C4-2B (cell line): ENCODE measurements around the gene DNAJB13.

Experiments
- H3K27ac ChIP-seq: fragments of 450-650 bp; 2 replicates; pipeline ENCODE4 v1.5.1; 2017
- ZFX ChIP-seq: fragments of 450-650 bp; IDR thresholded peaks from 2 replicates; pipeline ENCODE4 v1.6.1; 2017
- TF ChIP-seq, protein P1 (sequence below): fragments of 450-650 bp; conservative IDR thresholded peaks from 2 replicates; pipeline ENCODE4 v1.5.1; 2017; ENCODE audit warnings: mild to moderate bottlenecking

The DNAJB13 gene

GRCh38 chr11:74008373-74009229 is 57.8 kb downstream of the DNAJB13 start, which contains the start of gene UCP3:
TSS of gene UCP3 (minus strand) at chr11:74009085. CDS start at chr11:74007042, 2,043 bp downstream.
- H3K27ac ChIP-seq: no peak within 1 kb of the TSS
- TF ChIP-seq, protein P1, sequence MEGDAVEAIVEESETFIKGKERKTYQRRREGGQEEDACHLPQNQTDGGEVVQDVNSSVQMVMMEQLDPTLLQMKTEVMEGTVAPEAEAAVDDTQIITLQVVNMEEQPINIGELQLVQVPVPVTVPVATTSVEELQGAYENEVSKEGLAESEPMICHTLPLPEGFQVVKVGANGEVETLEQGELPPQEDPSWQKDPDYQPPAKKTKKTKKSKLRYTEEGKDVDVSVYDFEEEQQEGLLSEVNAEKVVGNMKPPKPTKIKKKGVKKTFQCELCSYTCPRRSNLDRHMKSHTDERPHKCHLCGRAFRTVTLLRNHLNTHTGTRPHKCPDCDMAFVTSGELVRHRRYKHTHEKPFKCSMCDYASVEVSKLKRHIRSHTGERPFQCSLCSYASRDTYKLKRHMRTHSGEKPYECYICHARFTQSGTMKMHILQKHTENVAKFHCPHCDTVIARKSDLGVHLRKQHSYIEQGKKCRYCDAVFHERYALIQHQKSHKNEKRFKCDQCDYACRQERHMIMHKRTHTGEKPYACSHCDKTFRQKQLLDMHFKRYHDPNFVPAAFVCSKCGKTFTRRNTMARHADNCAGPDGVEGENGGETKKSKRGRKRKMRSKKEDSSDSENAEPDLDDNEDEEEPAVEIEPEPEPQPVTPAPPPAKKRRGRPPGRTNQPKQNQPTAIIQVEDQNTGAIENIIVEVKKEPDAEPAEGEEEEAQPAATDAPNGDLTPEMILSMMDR: no peak
- TF ChIP-seq ZFX: no peak

DNA sequence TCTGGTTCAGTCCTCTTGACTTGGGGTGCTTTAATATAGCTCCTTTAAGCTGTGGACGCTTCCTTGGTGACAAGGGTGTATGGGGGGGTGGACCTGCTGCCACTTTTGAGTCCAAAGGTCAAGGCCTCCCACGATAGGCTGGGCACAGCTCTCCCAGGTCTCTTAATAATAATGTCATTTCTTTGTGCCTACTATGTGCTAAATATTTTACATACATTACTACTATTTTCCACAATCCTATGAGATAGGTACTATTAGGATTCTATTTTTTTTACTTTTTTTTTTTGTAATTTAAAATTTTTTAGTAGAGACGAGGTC is 58.4 kb downstream of the DNAJB13 start:
- TF ChIP-seq ZFX: no peak
- H3K27ac ChIP-seq: no peak overlapping the region

DNA sequence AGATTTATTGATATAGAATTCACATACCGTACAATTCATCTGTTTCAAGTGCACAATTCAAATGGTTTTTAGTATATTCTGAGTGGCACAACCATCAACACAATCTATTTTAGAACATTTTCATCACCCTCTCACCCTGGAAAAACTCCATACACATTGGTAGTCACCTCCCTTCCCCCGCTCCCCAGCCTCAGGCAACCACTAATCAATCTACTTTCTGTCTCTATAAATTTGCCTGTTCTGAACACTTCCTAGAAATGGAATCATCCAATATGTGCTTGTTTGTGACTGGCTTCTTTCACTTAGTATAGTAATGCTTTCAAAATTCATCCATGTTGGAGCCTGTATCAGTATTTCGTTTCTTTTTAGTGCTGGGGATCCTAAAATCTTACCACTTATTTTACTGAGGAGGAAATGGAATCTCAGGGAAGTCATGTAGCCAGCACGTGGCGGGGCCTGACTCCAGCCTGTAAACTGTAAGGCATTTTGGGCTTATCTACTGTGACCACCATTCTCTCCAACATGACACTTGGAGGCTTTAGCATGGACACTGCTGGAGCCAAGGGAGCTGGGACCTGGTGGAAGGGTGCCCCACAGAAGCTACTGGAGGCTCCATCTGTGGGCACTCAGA is 59.0 kb downstream of the DNAJB13 start:
- TF ChIP-seq, protein P1: no peak
- no peak for TF ChIP-seq ZFX
- no peak overlapping the region for H3K27ac ChIP-seq

DNA sequence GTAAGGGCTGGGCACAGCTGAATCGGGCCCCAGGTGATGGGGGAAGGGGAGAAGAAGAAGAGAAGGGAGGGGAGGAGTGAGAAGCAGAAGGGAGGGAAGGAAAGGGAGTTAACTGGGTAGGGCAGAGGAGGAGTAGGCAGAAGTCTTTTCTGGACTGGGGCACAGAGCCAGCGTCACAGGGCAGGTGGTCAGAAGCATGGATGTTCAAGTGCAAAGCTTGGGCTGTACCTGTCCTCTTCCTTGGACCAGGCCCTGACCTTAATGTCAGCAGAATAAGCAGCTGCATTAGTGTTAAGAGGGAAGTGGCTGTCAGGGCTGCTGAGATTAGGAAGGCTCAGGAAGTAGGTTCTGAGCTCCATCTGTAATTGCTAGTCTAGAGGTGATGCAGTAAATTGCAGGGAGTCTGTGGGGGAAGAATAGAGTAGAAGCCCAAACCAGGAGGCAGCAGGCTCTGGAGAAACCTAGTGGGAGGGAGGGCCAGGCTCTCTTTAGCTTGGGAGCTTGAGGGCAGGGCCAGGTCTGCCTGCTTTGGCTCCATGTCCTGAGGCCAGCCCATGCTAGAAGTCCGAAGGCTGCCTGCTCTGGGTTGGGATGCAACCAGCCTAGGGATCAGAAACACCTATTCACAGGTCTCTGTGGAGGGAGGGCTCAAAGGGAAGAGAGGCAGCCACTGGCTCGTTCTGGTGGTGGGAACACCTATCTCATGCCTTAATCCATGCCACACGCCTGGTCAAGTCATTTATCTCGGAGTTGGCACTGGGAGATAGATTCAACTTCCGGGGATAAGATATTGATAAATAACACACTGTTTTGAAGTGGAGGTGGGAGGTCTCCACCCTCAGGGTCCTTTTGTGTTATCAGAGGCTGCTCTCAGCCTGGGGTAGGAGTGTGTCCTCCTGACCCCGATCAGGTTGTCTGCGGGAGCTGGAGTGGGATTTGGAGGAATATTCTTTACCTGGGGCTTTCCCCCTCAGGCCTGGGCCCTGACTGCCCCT is 59.8 kb downstream of the DNAJB13 start:
- H3K27ac ChIP-seq: no peak overlapping the region
- TF ChIP-seq ZFX: no peak
- TF ChIP-seq, protein P1: no peak

- TF ChIP-seq ZFX: no peak
- TF ChIP-seq, protein P1: no peak
Observed at GRCh38 chr11:74011360-74012073, 60.7 kb downstream of the DNAJB13 start.

DNA sequence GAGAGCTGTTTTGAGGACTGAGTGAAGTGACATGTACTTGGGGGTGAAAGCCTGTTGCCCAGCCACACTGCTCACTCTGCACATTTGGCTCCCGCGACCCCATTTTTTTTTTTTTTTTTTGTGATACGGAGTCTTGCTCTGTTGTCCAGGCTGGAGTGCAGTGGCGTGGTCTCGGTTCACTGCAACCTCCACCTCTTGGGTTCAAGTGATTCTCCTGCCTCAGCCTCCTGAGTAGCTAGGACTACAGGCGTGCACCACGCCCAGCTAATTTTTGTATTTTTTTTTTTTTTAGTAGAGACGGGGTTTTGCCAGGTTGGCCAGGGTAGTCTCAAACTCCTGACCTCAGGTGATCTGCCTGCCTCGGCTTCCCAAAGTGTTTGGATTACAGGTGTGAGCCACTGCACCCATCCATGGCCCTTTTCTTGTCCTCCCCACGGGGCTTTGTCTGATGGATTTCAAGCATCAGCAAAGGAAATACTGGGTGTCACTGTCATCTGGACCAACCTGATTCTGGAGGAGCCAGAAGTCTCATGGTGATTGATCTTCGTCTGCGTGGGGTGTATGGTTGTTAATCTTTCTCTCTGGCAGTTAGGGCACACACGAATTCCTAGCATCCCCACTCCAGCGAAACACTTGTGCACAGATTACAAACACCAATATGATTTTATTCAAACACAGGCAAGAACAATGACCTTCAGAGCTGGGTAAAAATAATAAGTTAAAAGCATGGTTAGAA is 61.4 kb downstream of the DNAJB13 start:
- TF ChIP-seq, protein P1: no peak
- TF ChIP-seq ZFX: no peak
- no peak overlapping the region for H3K27ac ChIP-seq

More at GRCh38 chr11:74011360-74012073, 60.7 kb downstream of the DNAJB13 start:
- no peak overlapping the region for H3K27ac ChIP-seq
